Measurements from ENCODE around the gene FAN1.

- TF ChIP-seq CTCF (IDR thresholded peaks at IDR 0.05; ENCODE audit: extremely low read depth in 1 of 2, insufficient read depth in 1 of 2, low read depth in 1 of 2, low read length in 2 of 2) (no peak), MYC (IDR thresholded peaks at IDR 0.05; ENCODE audit: low read depth, low read length) (no peak), EZH2 (IDR thresholded peaks at IDR 0.05; ENCODE audit: borderline replicate concordance, low read depth, low read length, severe bottlenecking) (no peak), POLR2A (IDR thresholded peaks at IDR 0.05; ENCODE audit: low read depth, low read length) (no peak), JUN (IDR thresholded peaks at IDR 0.05; ENCODE audit: borderline replicate concordance, insufficient read depth, insufficient read length, low read depth) (no peak), GATA2 (IDR thresholded peaks at IDR 0.05; ENCODE audit: insufficient read depth, insufficient read length, low read depth, low read length) (no peak)
These were observed 35.4 kb downstream of the FAN1 start for GRCh38 chr15:30939161-30939560.
